ENCODE measurements around the gene DKKL1.

Gene DKKL1

GRCh38 chr19:49400029-49400428 is 36.4 kb downstream of the DKKL1 start:
- peak; percentile 36 for DNase-seq

DNA sequence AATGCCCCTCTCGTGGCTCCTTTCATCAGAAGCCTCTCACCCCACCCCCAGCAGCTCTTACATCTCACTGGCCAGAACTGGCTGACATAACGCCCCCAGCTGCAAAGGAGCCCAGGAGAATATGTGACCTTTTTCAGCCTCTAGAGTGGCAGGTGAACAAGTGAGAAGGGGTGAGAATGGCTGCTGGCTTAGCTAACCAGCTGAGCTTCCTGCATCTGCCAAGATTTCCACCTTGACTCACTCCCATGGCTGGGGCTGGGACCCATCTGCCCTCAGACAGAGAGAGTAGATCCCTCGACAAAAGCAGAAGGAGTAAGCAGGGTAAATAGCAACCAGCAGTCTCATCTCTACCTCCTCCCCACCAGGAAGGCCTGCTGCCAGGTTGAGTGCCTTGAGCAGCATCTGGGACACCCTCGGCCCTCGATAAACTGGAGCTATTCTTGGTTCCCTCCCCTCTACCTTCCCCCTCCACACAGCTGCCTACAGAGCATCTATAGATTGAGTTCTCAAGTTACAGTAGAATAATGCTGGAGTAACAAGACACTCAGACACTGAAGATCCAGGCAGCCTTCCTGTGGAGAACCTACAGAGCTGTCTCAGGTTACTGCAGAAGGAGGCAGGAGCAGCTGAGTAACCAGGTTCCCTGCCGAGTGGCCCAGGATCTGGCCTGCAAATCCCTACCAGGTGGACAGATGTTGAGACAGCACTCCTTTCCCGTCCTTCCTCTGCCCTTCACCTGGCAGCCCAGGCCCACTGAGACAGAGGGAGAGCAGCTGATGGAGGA is 39.9 kb downstream of the DKKL1 start:
- DNase-seq = no peak

GRCh38 chr19:49407079-49407478 is 43.4 kb downstream of the DKKL1 start:
- DNase-seq = no peak

GRCh38 chr19:49407482-49408015 is 43.9 kb downstream of the DKKL1 start:
- DNase-seq = no peak

DNA sequence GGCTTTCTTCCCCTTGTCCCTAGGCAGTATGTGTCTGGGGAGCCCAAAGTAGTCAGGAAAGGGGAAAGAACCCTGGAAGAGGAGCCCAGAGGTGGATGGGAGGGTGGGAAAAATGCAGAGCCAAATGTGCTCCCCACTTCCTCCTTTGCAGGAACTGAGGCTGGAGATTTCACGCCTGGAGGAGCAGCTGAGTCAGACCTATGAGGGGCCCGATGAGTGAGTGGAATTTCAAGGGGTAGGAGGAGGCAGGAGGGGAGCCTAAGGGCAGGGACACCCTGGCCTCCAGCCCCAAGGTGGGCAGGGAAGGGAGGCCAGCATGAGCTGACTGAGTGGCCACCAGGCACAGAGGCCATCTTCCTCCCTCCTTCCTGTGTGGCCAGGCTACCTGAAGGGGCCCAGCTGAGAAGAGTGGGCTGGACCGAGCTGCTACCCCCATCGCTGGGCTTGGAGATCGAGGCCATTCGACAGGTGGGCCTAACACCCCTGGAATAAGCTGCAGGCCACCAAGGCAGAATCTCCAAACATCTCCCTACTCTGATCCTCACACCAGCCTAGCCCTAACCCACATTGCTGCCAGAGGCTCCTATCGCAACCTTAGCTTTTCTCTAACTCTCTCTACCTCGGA is 45.3 kb downstream of the DKKL1 start:
- DNase-seq = peak; percentile 45

GRCh38 chr19:49409441-49410029 is 45.9 kb downstream of the DKKL1 start:
- peak; percentile 70 for DNase-seq

- DNase-seq = no peak
These were observed 48.1 kb downstream of the DKKL1 start for GRCh38 chr19:49411681-49412326.

GRCh38 chr19:49413348-49413747 is 49.7 kb downstream of the DKKL1 start:
- no peak for DNase-seq

DNA sequence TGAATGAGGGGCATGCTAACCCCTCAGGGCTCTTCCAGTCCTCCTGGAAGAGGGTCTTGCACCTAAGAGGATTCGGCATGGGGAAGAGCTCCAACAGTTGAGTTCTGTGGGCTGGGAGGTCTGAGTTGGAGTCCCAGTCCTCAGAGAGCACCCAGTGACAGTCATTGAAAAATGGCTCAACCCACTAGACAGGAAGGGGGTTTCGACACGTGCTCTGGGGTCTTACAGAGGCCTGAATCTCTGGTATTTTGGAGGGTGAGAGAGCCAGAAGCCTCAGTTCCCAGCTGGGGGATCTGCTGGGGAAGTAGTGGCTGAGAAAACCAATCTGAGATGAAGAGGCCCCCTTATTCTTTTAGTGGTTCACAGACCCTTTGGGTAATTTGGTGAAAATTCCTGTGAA is 50.6 kb downstream of the DKKL1 start:
- no peak for DNase-seq

DNA sequence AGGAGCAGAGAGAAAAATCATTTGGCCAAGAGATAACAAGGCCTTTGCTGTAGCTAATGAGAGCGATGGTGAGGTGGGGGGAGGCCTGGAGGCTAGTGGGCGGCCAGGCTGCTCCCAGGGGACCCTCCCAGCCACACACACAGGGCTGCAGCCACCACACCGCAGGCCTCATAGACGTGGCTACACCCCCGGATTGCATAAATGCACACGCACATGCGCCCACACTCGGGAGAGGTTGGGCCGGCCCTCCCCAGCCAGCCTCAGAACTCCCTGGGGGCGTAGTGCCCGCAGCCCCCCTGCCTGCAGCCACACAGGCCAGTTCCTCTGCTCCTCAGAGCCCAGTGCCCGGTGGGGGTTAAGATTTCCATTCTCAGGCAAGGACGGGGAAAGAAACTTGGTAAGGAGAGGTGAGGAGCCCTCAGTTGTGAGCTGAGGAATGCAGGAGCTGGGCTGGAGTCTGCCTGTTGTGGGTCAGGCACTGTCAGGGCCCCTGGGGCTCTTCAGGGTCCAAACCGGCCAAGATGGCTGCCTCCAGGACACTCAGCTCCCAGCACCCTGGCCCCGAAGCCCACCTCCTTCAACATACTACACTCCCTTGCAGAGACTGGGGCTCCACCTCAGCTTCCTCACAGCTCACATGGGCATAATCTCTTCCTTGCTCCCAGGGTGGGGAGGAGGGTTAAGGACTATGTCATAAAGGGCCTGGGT is 51.6 kb downstream of the DKKL1 start:
- DNase-seq = no peak

- DNase-seq = no peak
These were observed 52.1 kb downstream of the DKKL1 start for GRCh38 chr19:49415810-49416200.

DNA sequence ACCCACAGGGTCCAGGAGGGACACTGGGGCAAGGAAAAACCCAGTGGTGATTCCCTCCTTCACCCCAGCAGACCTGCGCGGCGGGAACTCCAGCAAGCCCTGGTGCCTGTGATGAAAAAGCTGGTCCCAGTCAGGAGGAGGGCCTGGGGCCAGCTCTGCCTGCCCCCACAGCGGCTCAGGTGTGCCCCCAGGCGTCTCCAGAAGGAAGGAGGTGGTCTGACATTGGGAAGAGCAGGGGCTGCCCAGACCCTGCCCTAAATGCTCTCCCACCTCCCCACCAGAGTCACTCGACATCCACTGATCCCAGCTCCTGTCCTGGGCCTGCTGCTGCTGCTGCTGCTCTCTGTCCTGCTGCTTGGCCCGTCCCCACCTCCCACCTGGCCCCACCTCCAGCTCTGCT is 53.4 kb downstream of the DKKL1 start:
- DNase-seq = no peak

DNA sequence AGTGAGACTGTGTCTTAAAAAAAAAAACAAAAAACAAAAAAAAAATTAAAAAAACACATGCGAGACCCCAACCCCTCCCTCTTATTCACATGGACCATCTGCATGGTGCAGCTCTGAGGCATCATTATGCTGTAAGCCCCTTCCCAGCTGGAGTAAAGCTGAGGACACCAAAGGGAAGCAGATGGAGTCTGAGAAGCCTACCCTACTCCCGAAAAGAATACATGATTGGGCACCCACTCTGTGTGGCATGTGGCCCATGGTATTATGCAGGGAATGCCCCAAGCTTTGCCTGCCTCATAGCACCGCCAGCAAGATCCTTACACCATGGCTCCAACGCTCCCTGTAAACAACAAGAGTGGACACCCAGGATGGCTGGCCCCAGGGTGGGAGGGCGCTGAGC is 54.8 kb downstream of the DKKL1 start:
- no peak for DNase-seq

DNA sequence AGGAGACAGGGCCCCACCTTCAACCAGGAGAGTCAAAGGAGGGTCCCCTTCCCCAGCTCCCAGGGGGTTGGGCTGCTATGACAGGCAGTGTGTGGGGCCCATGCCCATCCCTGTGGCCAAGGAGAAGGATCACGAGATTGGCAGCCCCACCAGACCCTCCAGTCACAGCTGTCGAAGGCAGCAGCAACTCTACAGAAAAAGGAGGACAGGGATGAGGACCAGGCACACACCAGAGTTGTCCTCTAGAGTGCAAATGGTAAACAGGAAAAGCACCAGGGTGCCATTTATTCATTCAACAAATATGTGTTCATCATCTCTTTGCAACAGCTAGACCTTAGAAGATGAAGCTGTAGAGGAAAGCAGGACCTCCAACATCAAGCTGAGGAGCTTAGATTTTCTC is 55.5 kb downstream of the DKKL1 start:
- DNase-seq = no peak

DNA sequence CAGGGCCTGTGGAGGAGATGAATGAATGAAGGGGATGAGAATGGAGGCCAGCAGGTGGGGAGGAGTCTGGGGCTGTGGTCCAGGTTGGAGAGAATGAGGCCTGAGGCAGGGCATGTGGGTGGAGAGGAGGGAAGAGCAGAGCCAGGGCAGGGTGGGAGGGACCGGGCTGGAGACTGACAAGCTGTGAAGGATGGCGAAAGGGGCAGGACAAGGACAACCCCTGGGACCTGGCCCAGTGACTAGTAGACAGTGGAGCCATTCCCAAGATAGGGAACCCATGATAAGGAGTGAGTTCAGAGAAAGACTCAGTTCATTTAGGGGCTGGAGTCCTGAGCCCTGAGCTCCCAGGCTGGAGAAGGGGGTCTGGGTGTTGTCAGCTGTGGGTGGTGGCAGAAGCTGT is 56.5 kb downstream of the DKKL1 start:
- no peak for DNase-seq

DNA sequence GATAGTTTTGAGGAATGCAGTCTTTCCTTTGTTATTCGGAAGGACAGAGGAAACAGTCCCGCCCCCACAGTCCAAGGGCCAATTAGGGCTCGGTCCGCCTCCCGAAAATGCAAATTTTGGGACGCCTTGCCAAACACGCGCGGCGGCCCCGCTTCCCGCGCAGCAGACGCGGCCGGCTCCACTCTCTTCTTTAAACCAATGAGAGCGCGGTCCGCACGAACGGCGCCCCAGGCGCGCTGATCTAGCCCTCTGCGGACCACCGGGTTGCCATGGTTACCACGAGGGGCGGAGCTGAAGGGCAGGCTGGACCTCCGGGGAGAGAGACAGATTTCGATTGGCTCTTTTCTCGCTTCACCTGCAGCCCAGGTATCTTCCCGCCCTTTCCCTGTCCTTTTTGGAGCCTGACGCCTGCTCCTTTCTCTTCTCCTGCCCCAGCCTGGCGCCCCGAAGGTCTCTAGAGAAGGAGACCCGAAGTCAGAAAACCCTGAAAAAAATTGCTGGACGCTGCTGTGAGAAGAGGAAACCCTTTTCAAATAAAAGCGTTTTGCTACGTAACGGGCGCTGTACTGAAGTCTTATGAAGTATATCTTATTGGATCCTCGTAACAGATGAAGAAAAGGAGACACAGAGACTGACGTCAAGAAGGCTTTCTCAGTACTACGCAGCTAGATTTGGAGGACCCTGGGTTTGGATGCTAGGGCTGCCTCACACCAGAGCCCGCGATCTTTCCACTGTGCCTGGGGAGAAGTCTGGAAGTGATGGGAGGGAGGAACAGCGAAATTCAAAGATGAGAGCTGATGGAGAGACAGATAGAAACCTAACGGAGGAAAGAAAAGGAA is 57.6 kb downstream of the DKKL1 start:
- DNase-seq = peak; percentile 67

- DNase-seq = no peak
These were observed 58.2 kb downstream of the DKKL1 start for GRCh38 chr19:49421878-49422202.

- peak; percentile 54 for DNase-seq
These were observed 58.9 kb downstream of the DKKL1 start for GRCh38 chr19:49422407-49423070.

DNA sequence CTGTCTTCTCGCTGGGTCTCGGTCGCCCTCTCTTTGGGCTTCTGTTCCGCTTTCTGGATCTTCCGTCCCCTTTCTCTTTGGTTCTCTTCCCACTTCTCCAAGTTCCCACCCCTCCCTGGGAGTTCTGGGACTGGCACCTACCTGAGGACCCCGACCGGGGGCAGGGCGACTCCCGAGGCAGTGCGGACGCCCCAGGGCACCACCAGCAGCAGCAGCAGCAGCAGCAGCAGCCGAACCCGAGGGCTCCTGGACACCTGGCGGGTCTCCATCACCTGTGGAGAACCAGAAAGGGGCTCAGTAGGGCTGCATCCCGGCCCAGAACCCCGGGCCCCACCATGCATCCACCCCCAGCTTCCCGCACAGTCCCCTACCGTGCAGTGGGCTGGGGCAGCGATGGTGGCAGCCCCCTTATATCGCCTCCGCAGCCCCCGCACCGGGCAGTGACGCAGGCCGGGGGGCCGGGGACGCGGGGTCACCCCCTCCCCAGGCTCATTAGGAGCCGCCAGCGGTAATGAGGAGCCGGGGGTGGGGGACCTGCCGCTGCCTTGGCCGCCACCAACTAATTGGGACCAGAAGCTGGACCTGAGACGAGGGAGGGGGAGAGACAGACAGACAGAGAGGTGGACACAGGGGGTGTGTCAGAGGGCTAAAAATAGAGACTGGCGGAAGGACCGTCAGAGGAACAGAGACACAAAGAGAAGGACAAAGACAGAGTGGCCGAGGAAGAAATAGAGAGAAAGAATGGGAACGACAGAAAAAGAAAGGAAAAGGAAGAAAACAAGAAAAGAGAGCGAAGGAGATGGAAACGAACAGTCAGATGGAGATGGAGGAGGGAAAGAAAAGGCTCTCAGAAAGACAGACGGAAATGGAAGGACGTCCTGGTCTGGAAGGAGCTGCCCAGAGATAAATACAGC is 59.7 kb downstream of the DKKL1 start, which contains the start of gene PTH2:
Gene PTH2, minus strand, starts transcription at position 371 of the 914 bp plus-strand sequence. Its CDS starts 102 bp downstream, at position 269.
- no peak for DNase-seq

GRCh38 chr19:49423985-49424303 is 60.3 kb downstream of the DKKL1 start:
- DNase-seq = no peak
